ENCODE results near the gene LILRB2.
"Not testable (repeated sequence)": the region's sequence is repeated elsewhere in the genome, so short reads cannot be mapped to it uniquely, and the experiment has no call there.

The LILRB2 gene

GRCh38 chr19:54322934-54323333 lies 42.0 kb upstream of the LILRB2 start:
- CTCF ChIA-PET = interaction anchor here (1.1 to 8.8 kb wide), 2 partner anchors 30 to 68 kb away, joined by 3 to 86 read pairs; no protein-coding TSS in a partner anchor
- WGBS (ENCODE audit: insufficient coverage) = no CpG with 5 or more reads among the region's 13 CpGs
- DNase-seq; H3K4me3 ChIP-seq (ENCODE audit: control insufficient read depth in 1 of 7, extremely low read depth in 1 of 7, insufficient read depth in 4 of 7, low read depth in 2 of 7, low read length in 6 of 7); H3K27ac ChIP-seq (ENCODE audit: insufficient read depth in 1 of 2, low read depth in 1 of 2, low read length in 2 of 2, poor library complexity in 1 of 2, severe bottlenecking in 2 of 2); H3K27me3 ChIP-seq (replicated peaks in 2 of 5; ENCODE audit: control insufficient read depth in 4 of 5, insufficient read depth in 5 of 5, low read length in 4 of 5); H3K36me3 ChIP-seq (ENCODE audit: control insufficient read depth in 4 of 4, insufficient read depth in 4 of 4, low read length in 3 of 4); H3K9me3 ChIP-seq (ENCODE audit: control extremely low read depth in 1 of 5, control insufficient read depth in 4 of 5, insufficient read depth in 2 of 5, low read depth in 1 of 5, low read length in 4 of 5); POLR2A ChIA-PET: not testable (repeated sequence)
- peaks cover 12 to 23% (median 13%) of the 10 kb centered on the region in 4 experiments for H3K4me1 ChIP-seq (ENCODE audit: control extremely low read depth in 1 of 4, control insufficient read depth in 4 of 4, insufficient read depth in 4 of 4, low read length in 3 of 4)

- H3K4me3 ChIP-seq (ENCODE audit: control insufficient read depth in 1 of 7, extremely low read depth in 1 of 7, insufficient read depth in 4 of 7, low read depth in 2 of 7, low read length in 6 of 7); H3K27ac ChIP-seq (ENCODE audit: insufficient read depth in 1 of 2, low read depth in 1 of 2, low read length in 2 of 2, poor library complexity in 1 of 2, severe bottlenecking in 2 of 2); H3K9me3 ChIP-seq (ENCODE audit: control extremely low read depth in 1 of 5, control insufficient read depth in 4 of 5, insufficient read depth in 2 of 5, low read depth in 1 of 5, low read length in 4 of 5); H3K27me3 ChIP-seq (replicated peaks in 2 of 5; ENCODE audit: control insufficient read depth in 4 of 5, insufficient read depth in 5 of 5, low read length in 4 of 5); DNase-seq; POLR2A ChIA-PET; H3K36me3 ChIP-seq (ENCODE audit: control insufficient read depth in 4 of 4, insufficient read depth in 4 of 4, low read length in 3 of 4): not testable (repeated sequence)
- CTCF ChIA-PET = interaction anchor here (1.2 to 8.8 kb wide), 3 partner anchors 57 to 118 kb away, joined by 3 to 86 read pairs (median 4); no protein-coding TSS in a partner anchor
- WGBS (ENCODE audit: insufficient coverage) = 98% methylated on average over 8 of the region's 13 CpGs
- peaks cover 9 to 20% (median 13%) of the 10 kb centered on the region in 4 experiments for H3K4me1 ChIP-seq (ENCODE audit: control extremely low read depth in 1 of 4, control insufficient read depth in 4 of 4, insufficient read depth in 4 of 4, low read length in 3 of 4)
Measured at GRCh38 chr19:54322295-54322694, 41.4 kb upstream of the LILRB2 start.

GRCh38 chr19:54319892-54320670 lies 39.2 kb upstream of the LILRB2 start:
- ChIA-PET POLR2A (no interaction called here), CTCF (interaction anchor here (1.2 to 8.8 kb wide), 3 partner anchors 20 to 120 kb away, joined by 3 to 86 read pairs (median 4); no protein-coding TSS in a partner anchor)
- H3K9me3 ChIP-seq (ENCODE audit: control extremely low read depth in 1 of 5, control insufficient read depth in 4 of 5, insufficient read depth in 2 of 5, low read depth in 1 of 5, low read length in 4 of 5) = no peaks in the 10 kb centered on the region
- no peak overlapping the region for H3K27ac ChIP-seq (ENCODE audit: insufficient read depth in 1 of 2, low read depth in 1 of 2, low read length in 2 of 2, poor library complexity in 1 of 2, severe bottlenecking in 2 of 2)
- no peaks in the 10 kb centered on the region for H3K36me3 ChIP-seq (ENCODE audit: control insufficient read depth in 4 of 4, insufficient read depth in 4 of 4, low read length in 3 of 4)
- 91% methylated on average over 11 of the region's 14 CpGs for WGBS (ENCODE audit: insufficient coverage)
- DNase-seq = no peak
- H3K4me1 ChIP-seq (ENCODE audit: control extremely low read depth in 1 of 4, control insufficient read depth in 4 of 4, insufficient read depth in 4 of 4, low read length in 3 of 4) = peaks cover 0 to 14% (median 6%) of the 10 kb centered on the region in 4 experiments
- no peaks in the 10 kb centered on the region for H3K27me3 ChIP-seq (replicated peaks in 2 of 5; ENCODE audit: control insufficient read depth in 4 of 5, insufficient read depth in 5 of 5, low read length in 4 of 5)
- H3K4me3 ChIP-seq (ENCODE audit: control insufficient read depth in 1 of 7, extremely low read depth in 1 of 7, insufficient read depth in 4 of 7, low read depth in 2 of 7, low read length in 6 of 7) = no peak overlapping the region

- H3K9me3 ChIP-seq (ENCODE audit: control extremely low read depth in 1 of 5, control insufficient read depth in 4 of 5, insufficient read depth in 2 of 5, low read depth in 1 of 5, low read length in 4 of 5) = no peaks in the 10 kb centered on the region
- no peaks in the 10 kb centered on the region for H3K27me3 ChIP-seq (replicated peaks in 2 of 5; ENCODE audit: control insufficient read depth in 4 of 5, insufficient read depth in 5 of 5, low read length in 4 of 5)
- ChIA-PET POLR2A (no interaction called here), CTCF (interaction anchor here (1.0 to 1.7 kb wide), 2 partner anchors 11 to 72 kb away, joined by 4 to 6 read pairs; no protein-coding TSS in a partner anchor)
- WGBS (ENCODE audit: insufficient coverage) = 58% methylated on average over 7 of the region's 7 CpGs
- no peaks in the 10 kb centered on the region for H3K36me3 ChIP-seq (ENCODE audit: control insufficient read depth in 4 of 4, insufficient read depth in 4 of 4, low read length in 3 of 4)
- H3K27ac ChIP-seq (ENCODE audit: insufficient read depth in 1 of 2, low read depth in 1 of 2, low read length in 2 of 2, poor library complexity in 1 of 2, severe bottlenecking in 2 of 2) = no peak overlapping the region
- H3K4me1 ChIP-seq (ENCODE audit: control extremely low read depth in 1 of 4, control insufficient read depth in 4 of 4, insufficient read depth in 4 of 4, low read length in 3 of 4) = peaks cover 0 to 14% (median 5%) of the 10 kb centered on the region in 4 experiments
- peak in 2 of 3 donors; percentile 55 to 60 for DNase-seq
- no peak overlapping the region for H3K4me3 ChIP-seq (ENCODE audit: control insufficient read depth in 1 of 7, extremely low read depth in 1 of 7, insufficient read depth in 4 of 7, low read depth in 2 of 7, low read length in 6 of 7)
Measured at GRCh38 chr19:54319049-54319448, 38.1 kb upstream of the LILRB2 start.

- Histone ChIP-seq H3K4me1 (ENCODE audit: control extremely low read depth in 1 of 4, control insufficient read depth in 4 of 4, insufficient read depth in 4 of 4, low read length in 3 of 4) (peaks cover 2 to 18% (median 8%) of the 10 kb centered on the region in 4 experiments), H3K27ac (ENCODE audit: insufficient read depth in 1 of 2, low read depth in 1 of 2, low read length in 2 of 2, poor library complexity in 1 of 2, severe bottlenecking in 2 of 2) (no peak overlapping the region), H3K36me3 (ENCODE audit: control insufficient read depth in 4 of 4, insufficient read depth in 4 of 4, low read length in 3 of 4) (no peaks in the 10 kb centered on the region), H3K4me3 (ENCODE audit: control insufficient read depth in 1 of 7, extremely low read depth in 1 of 7, insufficient read depth in 4 of 7, low read depth in 2 of 7, low read length in 6 of 7) (no peak overlapping the region), H3K9me3 (ENCODE audit: control extremely low read depth in 1 of 5, control insufficient read depth in 4 of 5, insufficient read depth in 2 of 5, low read depth in 1 of 5, low read length in 4 of 5) (no peaks in the 10 kb centered on the region), H3K27me3 (replicated peaks in 2 of 5; ENCODE audit: control insufficient read depth in 4 of 5, insufficient read depth in 5 of 5, low read length in 4 of 5) (no peaks in the 10 kb centered on the region)
- CTCF ChIA-PET = interaction anchor here (0.6 to 1.7 kb wide), 3 partner anchors 10 to 153 kb away, joined by 3 to 6 read pairs (median 4); no protein-coding TSS in a partner anchor
- 100% methylated on average over 6 of the region's 9 CpGs for WGBS (ENCODE audit: insufficient coverage)
- no peak for DNase-seq
- POLR2A ChIA-PET = interaction anchor here (1.1 kb wide), 1 partner anchor 30 kb away, joined by 3 read pairs; no protein-coding TSS in a partner anchor
Measured at GRCh38 chr19:54317965-54318240, 37.0 kb upstream of the LILRB2 start.

GRCh38 chr19:54317108-54317964 lies 36.4 kb upstream of the LILRB2 start:
- POLR2A ChIA-PET = interaction anchor here (1.1 kb wide), 1 partner anchor 31 kb away, joined by 3 read pairs; no protein-coding TSS in a partner anchor
- peaks cover 8 to 24% (median 11%) of the 10 kb centered on the region in 4 experiments for H3K4me1 ChIP-seq (ENCODE audit: control extremely low read depth in 1 of 4, control insufficient read depth in 4 of 4, insufficient read depth in 4 of 4, low read length in 3 of 4)

More at GRCh38 chr19:54317108-54317964, 36.4 kb upstream of the LILRB2 start:
- CTCF ChIA-PET = interaction anchor here (0.6 to 2.2 kb wide), 4 partner anchors 7 to 152 kb away, joined by 3 to 9 read pairs (median 3); no protein-coding TSS in a partner anchor
- H3K36me3 ChIP-seq (ENCODE audit: control insufficient read depth in 4 of 4, insufficient read depth in 4 of 4, low read length in 3 of 4) = no peaks in the 10 kb centered on the region
- 96% methylated on average over 19 of the region's 29 CpGs for WGBS (ENCODE audit: insufficient coverage)
- no peaks in the 10 kb centered on the region for H3K27me3 ChIP-seq (replicated peaks in 2 of 5; ENCODE audit: control insufficient read depth in 4 of 5, insufficient read depth in 5 of 5, low read length in 4 of 5)
- H3K4me3 ChIP-seq (ENCODE audit: control insufficient read depth in 1 of 7, extremely low read depth in 1 of 7, insufficient read depth in 4 of 7, low read depth in 2 of 7, low read length in 6 of 7) = no peak overlapping the region
- DNase-seq = no peak
- no peak overlapping the region for H3K27ac ChIP-seq (ENCODE audit: insufficient read depth in 1 of 2, low read depth in 1 of 2, low read length in 2 of 2, poor library complexity in 1 of 2, severe bottlenecking in 2 of 2)
- no peaks in the 10 kb centered on the region for H3K9me3 ChIP-seq (ENCODE audit: control extremely low read depth in 1 of 5, control insufficient read depth in 4 of 5, insufficient read depth in 2 of 5, low read depth in 1 of 5, low read length in 4 of 5)

All from common myeloid progenitor, CD34-positive (primary cell).